GM12892 (cell line): ENCODE data around the gene C10orf67.

ENCODE experiments used
- POLR2A ChIP-seq: IDR thresholded peaks from 2 replicates; pipeline ENCODE4 v1.6.1; 2011; ENCODE audit warnings: low read depth, low read length, control low read depth
- POLR2AphosphoS5 ChIP-seq: IDR thresholded peaks from 2 replicates; pipeline ENCODE4 v1.6.1; 2011; ENCODE audit warnings: low read depth, low read length, control low read depth
- TAF1 ChIP-seq: IDR thresholded peaks from 2 replicates; pipeline ENCODE4 v1.6.1; 2011; ENCODE audit warnings: low read depth, mild to moderate bottlenecking, control low read depth, low read length, borderline replicate concordance

- TF ChIP-seq POLR2A (no peak), TAF1 (no peak), POLR2AphosphoS5 (no peak)
These were observed 139.8 kb downstream of the C10orf67 start for GRCh38 chr10:23204773-23205172.
